Left lung (tissue), 10 donors: ENCODE data around the gene SUSD3. TPM values are rescaled to one million over a fixed set of nuclear protein-coding genes. Genes with fewer than 3 reads are reported as not detected.
A peak's percentile ranks its signal among the peaks of the same experiment; 100 is the strongest.

Experiments
- ATAC-seq: fragments of 200-7000 bp; cut with Tn5 transposase; one replicate; pipeline ENCODE4 v1.9.1; 2020; ENCODE audit warnings: moderate library complexity
- DNase-seq, 4 donors: peaks; one replicate each; pipeline ENCODE4 v3.0.0-alpha.2; 2013 to 2020
- H3K27ac ChIP-seq, 2 donors: fragments of 200-600 bp; sonication (generic) in 1 of 2; one replicate each; pipeline versions ENCODE4 v1.5.0 to v1.8.0; 2020 to 2021
- H3K27me3 ChIP-seq, 2 donors: fragments of 200-600 bp; sonication (generic) in 1 of 2; one replicate each; pipeline versions ENCODE4 v1.5.0 to v1.8.0; 2020 to 2021
- H3K36me3 ChIP-seq, 2 donors: fragments of 200-600 bp; sonication (generic) in 1 of 2; one replicate each; pipeline versions ENCODE4 v1.5.0 to v1.8.0; 2020 to 2021
- H3K4me1 ChIP-seq, 2 donors: fragments of 200-600 bp; one replicate each; pipeline ENCODE4 v1.8.0; 2021
- H3K4me3 ChIP-seq, 2 donors: fragments of 200-600 bp; sonication (generic) in 1 of 2; one replicate each; pipeline versions ENCODE4 v1.5.0 to v1.8.0; 2020 to 2021; ENCODE audit warnings: mild to moderate bottlenecking in 1 of 2
- H3K9me3 ChIP-seq, 2 donors: fragments of 200-600 bp; sonication (generic) in 1 of 2; one replicate each; pipeline versions ENCODE4 v1.5.0 to v1.8.0; 2020 to 2021
- intact Hi-C, 2 donors: fragments of 100-400 bp; cut with DNase I; formaldehyde crosslinking; loops; one replicate each; pipeline versions ENCODE4 v1.11.2 to v1.14.2; 2022
- polyA plus RNA-seq, 6 donors: library from polyadenylated mRNA; unstranded; fragments of 120-200 nt; gene quantifications; one replicate each; pipeline ENCODE4 v1.2.1, GENCODE V29; 2013; ENCODE audit not compliant: insufficient read length in 6 of 6
- total RNA-seq, 2 donors: library from RNA; stranded (reverse); fragmentation: NEBNext Ultra II Directional; extraction: Animal tissue kit (Norgen Biotek cat#: 25700); gene quantifications; one replicate each; pipeline ENCODE4 v1.2.1, GENCODE V29; 2021
- TF ChIP-seq, protein P1 (sequence below), 2 donors: fragments of 200-600 bp; sonication (generic) in 1 of 2; IDR thresholded peaks; one replicate each; pipeline versions ENCODE4 v1.5.0 to v1.8.0; 2021; ENCODE audit warnings: antibody characterized with exemption in 2 of 2
- donor health status: DM: no; HTN: yes; CAD: no.
- donor health status: DM: no; HTN: no; CAD: no.

The SUSD3 gene
- total and polyA plus RNA-seq, 8 donors, result 2.6 to 12.1 (median 5.3) TPM

DNA sequence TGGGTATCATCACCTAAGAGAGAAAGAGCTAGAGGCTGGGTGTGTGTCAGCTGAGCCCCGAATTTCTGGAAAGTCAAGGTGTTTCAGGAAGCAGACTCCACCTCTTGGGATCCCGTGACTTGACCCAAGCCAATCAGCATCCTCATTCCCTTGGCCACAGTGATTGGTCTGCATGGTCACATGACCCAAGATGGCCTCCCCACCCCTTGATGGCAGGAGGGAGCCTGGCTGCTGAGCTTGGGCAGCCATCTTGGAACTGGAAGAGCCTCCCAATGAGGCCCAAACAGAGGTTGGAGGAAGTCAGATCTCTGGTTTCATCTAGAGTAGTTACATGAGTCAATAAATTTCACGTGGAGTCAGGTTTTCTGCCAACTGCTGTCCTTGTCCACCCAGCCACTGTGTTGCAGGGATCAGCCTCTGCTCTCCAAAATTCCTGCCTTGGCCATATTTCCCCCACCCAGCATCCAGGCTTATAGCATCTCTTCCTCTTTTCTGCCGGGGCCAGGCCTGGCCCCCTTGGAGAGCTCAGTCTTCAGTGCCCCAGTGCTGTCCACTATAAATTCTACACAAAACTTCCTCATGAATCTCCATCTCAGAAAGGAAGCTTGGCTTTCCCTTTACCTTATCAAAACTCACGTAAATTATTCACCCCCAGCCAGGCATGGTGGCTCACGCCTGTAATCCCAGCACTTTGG, 17.2 kb upstream of the SUSD3 start:
- ATAC-seq, result no peak
- TF ChIP-seq, protein P1, sequence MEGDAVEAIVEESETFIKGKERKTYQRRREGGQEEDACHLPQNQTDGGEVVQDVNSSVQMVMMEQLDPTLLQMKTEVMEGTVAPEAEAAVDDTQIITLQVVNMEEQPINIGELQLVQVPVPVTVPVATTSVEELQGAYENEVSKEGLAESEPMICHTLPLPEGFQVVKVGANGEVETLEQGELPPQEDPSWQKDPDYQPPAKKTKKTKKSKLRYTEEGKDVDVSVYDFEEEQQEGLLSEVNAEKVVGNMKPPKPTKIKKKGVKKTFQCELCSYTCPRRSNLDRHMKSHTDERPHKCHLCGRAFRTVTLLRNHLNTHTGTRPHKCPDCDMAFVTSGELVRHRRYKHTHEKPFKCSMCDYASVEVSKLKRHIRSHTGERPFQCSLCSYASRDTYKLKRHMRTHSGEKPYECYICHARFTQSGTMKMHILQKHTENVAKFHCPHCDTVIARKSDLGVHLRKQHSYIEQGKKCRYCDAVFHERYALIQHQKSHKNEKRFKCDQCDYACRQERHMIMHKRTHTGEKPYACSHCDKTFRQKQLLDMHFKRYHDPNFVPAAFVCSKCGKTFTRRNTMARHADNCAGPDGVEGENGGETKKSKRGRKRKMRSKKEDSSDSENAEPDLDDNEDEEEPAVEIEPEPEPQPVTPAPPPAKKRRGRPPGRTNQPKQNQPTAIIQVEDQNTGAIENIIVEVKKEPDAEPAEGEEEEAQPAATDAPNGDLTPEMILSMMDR (IDR thresholded peaks at IDR 0.05), result no peak
- peaks cover 0 to 4% of the 10 kb centered on the region in 2 donors for H3K36me3 ChIP-seq
- no peak overlapping the region for H3K27ac ChIP-seq
- no peaks in the 10 kb centered on the region for H3K27me3 ChIP-seq
- H3K4me1 ChIP-seq, result peaks cover 0 to 42% of the 10 kb centered on the region in 2 donors
- H3K4me3 ChIP-seq, result no peak overlapping the region
- intact Hi-C loops, result no loop called here
- DNase-seq, result peak in 1 of 4 donors; percentile 8
- no peaks in the 10 kb centered on the region for H3K9me3 ChIP-seq

GRCh38 chr9:93043122-93043521, 15.4 kb upstream of the SUSD3 start:
- Histone ChIP-seq H3K27ac (peak overlapping the region in 1 of 2 donors; percentile 48), H3K27me3 (no peaks in the 10 kb centered on the region), H3K36me3 (no peaks in the 10 kb centered on the region), H3K9me3 (no peaks in the 10 kb centered on the region), H3K4me1 (peaks cover 0 to 27% of the 10 kb centered on the region in 2 donors), H3K4me3 (no peak overlapping the region)
- intact Hi-C loops, result no loop called here
- TF ChIP-seq, protein P1 (IDR thresholded peaks at IDR 0.05), result no peak
- ATAC-seq, result no peak
- DNase-seq, result no peak

- Histone ChIP-seq H3K9me3 (no peaks in the 10 kb centered on the region), H3K27me3 (no peaks in the 10 kb centered on the region), H3K4me1 (peaks cover 0 to 18% of the 10 kb centered on the region in 2 donors), H3K27ac (peak overlapping the region in 1 of 2 donors; percentile 43), H3K4me3 (no peak overlapping the region), H3K36me3 (no peaks in the 10 kb centered on the region)
- intact Hi-C loops, result no loop called here
- TF ChIP-seq, protein P1 (IDR thresholded peaks at IDR 0.05), result no peak
- DNase-seq, result no peak
- no peak for ATAC-seq
Observed at GRCh38 chr9:93045521-93045920, 13.0 kb upstream of the SUSD3 start.

GRCh38 chr9:93048566-93049448, 9.7 kb upstream of the SUSD3 start:
- H3K27ac ChIP-seq, result no peak overlapping the region
- TF ChIP-seq, protein P1 (IDR thresholded peaks at IDR 0.05), result no peak
- peaks cover 0 to 30% of the 10 kb centered on the region in 2 donors for H3K4me1 ChIP-seq
- no peak for ATAC-seq
- no peaks in the 10 kb centered on the region for H3K36me3 ChIP-seq
- DNase-seq, result peak in 1 of 4 donors; percentile 37
- no peaks in the 10 kb centered on the region for H3K27me3 ChIP-seq
- intact Hi-C loops, result no loop called here
- H3K9me3 ChIP-seq, result no peaks in the 10 kb centered on the region
- no peak overlapping the region for H3K4me3 ChIP-seq

- ATAC-seq (no peak), DNase-seq (peak in 1 of 4 donors; percentile 22)
- Histone ChIP-seq H3K27me3 (no peaks in the 10 kb centered on the region), H3K4me3 (no peak overlapping the region), H3K27ac (no peak overlapping the region), H3K4me1 (peaks cover 0 to 32% of the 10 kb centered on the region in 2 donors), H3K9me3 (no peaks in the 10 kb centered on the region), H3K36me3 (no peaks in the 10 kb centered on the region)
- TF ChIP-seq, protein P1 (IDR thresholded peaks at IDR 0.05), result no peak
- intact Hi-C loops, result no loop called here
Observed at GRCh38 chr9:93049491-93049890, 9.0 kb upstream of the SUSD3 start.
